NK-92 (cell line): ENCODE data around the gene UBE2K.
"Not testable (repeated sequence)": the region's sequence is repeated elsewhere in the genome, so short reads cannot be mapped to it uniquely, and the experiment has no call there.

Experiments
- DNase-seq: peaks from one replicate; lab custom pipeline; 2025; ENCODE audit not compliant: unreplicated experiment; lab: John Stamatoyannopoulos, UW

The UBE2K gene

DNA sequence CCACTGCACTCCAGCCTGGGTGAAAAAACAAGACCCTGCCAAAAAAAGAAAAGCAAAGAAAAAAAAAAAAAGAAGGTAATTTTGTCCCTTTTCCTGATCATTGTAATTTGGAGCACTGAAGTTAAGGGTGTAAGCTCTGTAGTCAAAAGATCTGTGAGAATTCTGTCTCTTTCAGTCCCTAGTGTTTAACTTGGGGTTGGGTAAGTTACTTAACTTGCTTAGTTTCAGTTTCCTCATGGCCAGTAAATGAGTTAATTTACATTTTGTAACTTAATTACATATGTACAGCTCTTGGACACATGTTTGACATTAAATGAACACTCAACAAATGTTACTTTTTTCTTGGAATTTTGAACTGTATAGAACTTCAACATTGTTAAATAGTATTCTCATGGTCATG lies 10.9 kb upstream of the UBE2K start:
- no peak for DNase-seq

DNA sequence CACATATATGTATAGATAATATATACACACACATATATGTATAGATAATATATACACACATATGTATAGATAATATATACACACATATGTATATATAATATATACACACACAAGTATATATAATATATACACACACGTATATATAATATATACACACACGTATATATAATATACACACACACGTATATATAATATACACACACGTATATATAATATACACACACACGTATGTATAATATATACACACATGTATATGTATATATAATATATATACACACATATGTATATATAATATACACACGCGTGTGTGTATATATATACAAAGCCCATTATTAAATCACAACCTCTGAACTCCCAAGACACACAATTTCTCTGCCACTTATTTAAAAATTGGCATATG lies 8.0 kb upstream of the UBE2K start:
- DNase-seq = no peak

GRCh38 chr4:39698424-39699009 lies 581 bp downstream of the UBE2K start:
- no peak for DNase-seq

- DNase-seq = no peak
These were observed 1.9 kb downstream of the UBE2K start for GRCh38 chr4:39699687-39700409.

GRCh38 chr4:39700554-39700953 lies 2.6 kb downstream of the UBE2K start:
- no peak for DNase-seq

DNA sequence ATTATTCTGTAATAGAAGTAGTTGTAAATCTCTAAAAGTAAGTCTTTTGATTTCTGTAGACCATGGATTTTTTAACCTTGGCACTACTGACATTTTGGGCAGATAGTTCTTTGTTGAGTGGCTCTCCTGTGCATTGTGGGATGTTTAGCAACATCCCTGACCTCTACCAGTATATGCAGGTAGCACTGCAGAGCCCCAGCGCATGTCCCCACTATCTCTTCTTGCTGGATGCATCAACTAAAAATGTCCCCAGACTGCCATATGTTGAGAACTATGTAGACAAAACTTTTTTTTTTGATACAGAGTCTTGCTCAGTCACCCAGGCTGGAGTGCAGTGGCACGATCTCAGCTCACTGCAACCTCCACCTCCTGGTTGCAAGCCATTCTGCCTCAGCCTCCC lies 4.8 kb downstream of the UBE2K start:
- DNase-seq = no peak

DNA sequence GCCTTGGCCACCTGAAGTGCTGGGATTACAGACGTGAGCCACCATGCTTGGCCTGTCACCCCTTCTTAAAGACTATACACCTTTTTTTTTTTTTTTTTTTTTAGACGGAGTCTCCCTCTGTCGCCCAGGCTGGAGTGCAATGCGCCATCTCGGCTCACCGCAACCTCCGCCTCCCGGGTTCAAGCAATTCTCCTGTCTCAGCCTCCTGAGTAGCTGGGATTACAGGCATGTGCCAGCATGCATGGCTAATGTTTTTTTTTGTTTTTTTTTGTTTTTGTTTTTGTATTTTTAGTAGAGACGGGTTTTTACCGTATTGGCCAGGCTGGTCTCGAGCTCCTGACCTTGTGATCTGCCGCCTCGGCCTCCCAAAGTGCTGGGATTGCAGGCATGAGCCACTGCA lies 6.9 kb downstream of the UBE2K start:
- DNase-seq = not testable (repeated sequence)

GRCh38 chr4:39706334-39706733 lies 8.4 kb downstream of the UBE2K start:
- no peak for DNase-seq

- DNase-seq = no peak
These were observed 9.0 kb downstream of the UBE2K start for GRCh38 chr4:39706741-39707511.

DNA sequence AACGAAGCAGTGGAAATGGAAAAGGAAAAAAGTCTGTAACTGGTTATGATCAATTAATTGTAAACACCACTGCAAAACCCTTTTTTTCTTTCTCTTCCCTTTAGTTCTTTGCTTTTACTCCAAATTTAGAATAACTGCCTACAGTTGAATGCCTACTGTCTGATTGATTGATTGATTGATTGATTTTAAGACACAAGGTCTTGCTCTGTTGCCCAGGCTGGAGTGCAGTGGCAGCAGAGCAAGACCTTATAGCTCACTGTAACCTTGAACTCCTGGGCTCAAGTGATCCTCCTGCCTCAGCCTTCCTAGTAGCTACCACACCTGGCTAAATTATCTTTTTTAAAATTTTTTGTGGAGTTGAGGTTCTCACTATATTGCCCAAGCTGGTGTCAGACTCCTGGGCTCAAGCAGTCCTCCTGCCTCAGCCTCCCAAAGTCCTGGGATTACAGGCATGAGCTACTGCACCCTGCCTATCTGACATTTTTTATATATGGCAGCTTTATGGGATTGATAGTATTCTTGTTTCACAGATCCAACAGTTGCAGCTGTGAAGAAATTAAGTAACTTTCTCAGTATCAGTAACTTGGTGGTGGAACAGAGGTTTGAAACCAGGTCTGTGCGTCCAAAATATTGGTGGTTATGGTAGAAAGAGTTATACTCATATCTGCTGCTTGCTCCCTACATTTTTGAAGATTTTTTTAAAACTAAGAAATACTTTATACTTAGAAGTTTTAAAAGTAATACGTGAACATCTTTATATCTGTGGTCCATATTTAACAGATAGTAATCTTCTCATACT lies 12.4 kb downstream of the UBE2K start:
- no peak for DNase-seq

GRCh38 chr4:39712819-39713607 lies 15.1 kb downstream of the UBE2K start:
- no peak for DNase-seq

- DNase-seq = no peak
These were observed 15.8 kb downstream of the UBE2K start for GRCh38 chr4:39713691-39714090.

DNA sequence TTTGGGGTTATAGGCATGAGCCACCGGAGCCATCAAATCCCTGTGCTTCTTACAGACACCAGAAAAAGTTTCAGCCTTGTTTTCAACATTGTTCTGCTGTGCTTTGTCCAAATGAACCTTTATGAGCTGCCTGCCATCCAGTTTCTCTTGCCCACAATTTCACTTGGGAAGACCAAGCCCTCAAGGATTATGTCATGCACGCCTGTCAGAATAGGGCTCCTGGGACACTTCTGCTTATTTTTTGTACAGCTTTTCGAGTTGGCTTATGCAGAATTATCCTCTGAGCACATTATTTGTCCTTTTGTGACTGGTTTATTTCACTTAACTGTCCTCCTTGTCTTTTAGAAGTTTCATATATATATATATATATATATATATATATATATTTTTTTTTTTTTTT lies 16.2 kb downstream of the UBE2K start:
- DNase-seq = no peak

DNA sequence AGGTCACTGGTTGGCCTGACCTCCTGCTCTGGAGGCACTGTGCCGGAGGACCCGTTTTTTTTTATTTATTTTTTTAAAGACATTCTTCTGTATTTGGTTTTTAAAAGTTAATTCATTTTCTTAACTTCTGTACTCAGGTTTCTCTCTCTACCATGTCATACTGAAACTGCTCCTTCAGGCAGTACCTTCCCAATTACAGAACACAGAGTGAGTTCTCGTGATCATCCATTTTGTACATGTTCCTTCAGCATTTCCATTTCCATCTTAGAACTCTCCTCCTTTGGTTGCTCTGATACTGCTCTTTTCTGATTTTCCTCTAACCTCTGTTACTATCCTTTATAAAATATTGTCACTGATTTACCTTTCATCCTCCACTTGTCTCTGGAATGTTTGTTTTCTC lies 17.9 kb downstream of the UBE2K start:
- DNase-seq = no peak

- no peak for DNase-seq
These were observed 18.4 kb downstream of the UBE2K start for GRCh38 chr4:39716356-39716755.

- not testable (repeated sequence) for DNase-seq
These were observed 19.8 kb downstream of the UBE2K start for GRCh38 chr4:39717743-39718142.

- no peak for DNase-seq
These were observed 20.7 kb downstream of the UBE2K start for GRCh38 chr4:39718366-39719323.

- DNase-seq = no peak
These were observed 22.1 kb downstream of the UBE2K start for GRCh38 chr4:39719804-39720580.

DNA sequence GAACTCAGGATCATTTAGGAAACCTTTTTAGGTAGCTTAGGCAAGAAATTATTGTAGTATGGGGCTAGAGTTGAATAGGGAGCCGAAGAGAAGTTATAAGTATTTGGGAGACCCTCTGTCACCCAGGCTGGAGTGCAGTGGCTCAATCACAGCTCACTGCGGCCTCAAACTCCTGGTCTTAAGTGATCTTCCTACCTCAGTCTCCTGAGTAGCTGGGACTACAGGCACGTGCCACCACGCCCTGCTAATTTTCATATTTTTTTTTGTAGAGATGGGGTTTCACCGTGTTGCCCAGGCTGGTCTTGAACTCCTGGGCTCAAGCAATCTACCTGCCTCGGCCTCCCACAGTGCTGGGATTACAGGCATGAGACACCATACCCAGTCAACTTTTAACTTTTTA lies 23.3 kb downstream of the UBE2K start:
- not testable (repeated sequence) for DNase-seq
